ENCODE results near the gene CILP2.

CILP2 gene, protein sequence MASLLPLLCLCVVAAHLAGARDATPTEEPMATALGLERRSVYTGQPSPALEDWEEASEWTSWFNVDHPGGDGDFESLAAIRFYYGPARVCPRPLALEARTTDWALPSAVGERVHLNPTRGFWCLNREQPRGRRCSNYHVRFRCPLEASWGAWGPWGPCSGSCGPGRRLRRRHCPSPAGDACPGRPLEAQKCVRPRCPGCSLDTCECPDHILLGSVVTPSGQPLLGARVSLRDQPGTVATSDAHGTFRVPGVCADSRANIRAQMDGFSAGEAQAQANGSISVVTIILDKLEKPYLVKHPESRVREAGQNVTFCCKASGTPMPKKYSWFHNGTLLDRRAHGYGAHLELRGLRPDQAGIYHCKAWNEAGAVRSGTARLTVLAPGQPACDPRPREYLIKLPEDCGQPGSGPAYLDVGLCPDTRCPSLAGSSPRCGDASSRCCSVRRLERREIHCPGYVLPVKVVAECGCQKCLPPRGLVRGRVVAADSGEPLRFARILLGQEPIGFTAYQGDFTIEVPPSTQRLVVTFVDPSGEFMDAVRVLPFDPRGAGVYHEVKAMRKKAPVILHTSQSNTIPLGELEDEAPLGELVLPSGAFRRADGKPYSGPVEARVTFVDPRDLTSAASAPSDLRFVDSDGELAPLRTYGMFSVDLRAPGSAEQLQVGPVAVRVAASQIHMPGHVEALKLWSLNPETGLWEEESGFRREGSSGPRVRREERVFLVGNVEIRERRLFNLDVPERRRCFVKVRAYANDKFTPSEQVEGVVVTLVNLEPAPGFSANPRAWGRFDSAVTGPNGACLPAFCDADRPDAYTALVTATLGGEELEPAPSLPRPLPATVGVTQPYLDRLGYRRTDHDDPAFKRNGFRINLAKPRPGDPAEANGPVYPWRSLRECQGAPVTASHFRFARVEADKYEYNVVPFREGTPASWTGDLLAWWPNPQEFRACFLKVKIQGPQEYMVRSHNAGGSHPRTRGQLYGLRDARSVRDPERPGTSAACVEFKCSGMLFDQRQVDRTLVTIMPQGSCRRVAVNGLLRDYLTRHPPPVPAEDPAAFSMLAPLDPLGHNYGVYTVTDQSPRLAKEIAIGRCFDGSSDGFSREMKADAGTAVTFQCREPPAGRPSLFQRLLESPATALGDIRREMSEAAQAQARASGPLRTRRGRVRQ

DNA sequence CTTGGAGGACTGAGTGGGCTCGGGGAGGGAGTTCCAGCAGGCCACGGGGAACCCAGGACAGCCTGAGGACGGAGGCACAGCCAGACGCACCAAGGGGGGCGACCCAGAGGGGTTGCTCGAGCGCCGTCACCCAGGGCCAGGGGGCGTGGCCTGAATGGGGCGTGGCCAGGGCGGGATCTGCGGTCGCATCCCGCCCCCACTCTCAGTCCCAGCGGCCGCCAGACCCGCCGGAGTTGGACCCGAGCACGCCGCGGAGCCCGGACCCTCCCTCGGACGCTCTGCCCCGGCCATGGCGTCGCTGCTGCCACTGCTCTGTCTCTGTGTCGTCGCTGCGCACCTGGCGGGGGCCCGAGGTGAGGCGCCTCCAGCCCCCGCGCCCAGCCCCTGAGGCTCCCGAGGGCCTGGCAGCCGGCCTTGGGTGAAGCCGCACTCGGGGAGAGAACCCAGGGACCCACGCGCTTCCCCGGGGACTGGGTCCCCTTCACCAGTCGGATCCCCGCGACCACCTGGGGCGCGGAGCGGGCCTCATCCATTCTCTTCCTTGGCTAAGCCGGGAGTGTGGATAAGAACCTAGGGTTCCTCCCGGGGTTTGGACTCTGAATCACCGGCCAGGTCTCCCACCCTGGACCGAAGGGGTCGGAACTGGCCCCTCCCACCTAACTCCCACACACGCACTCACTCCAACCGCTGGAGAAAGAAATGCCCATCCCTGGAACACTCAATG is at the start of gene CILP2:
Gene CILP2, plus strand, starts transcription at position 205 of the 724 bp plus-strand sequence. Its CDS starts 85 bp downstream, at position 290.
- DNase-seq (ENCODE audit: low read depth in 2 of 2) = peak; percentile 26 to 29

DNA sequence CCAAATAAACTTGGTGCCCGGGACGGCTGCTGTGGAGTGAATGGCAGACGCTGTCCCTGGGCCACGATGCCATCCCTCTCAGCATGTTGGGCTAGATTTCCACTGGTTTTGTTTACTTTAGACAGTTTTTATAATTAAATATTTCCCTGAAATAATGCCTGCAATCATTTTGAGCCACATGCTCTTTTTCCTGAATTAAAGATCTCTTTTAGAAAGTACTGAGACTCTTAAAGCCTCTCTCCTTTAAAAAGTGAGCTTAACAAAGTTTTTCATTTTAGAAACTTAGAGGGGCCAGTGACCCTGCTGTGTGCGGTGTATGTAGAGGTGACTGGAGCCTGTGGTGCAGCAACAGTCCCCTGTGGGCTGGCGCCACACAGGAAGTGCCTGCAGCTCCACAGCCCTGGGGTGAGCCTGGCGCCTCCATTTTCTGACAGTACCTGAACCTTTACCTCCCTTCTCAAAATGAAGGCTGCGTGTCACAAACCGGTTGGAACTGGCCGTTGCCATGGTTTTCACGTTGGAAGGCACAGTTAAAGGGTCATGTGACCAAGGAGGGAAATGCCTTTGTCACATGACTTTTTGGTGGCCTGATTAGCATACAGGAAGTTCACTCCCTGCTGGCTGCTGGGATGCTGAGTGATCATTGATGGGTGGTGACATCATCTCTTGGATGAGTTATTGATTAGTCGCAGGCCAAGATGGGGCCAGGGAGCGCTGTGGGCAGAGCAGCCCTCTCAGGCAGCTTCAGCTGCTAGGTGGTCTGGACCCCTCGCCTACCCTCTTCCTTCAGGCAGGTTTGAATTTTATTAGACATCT is 49.0 kb upstream of the CILP2 start:
- DNase-seq (ENCODE audit: low read depth in 2 of 2) = peak; percentile 78 to 80

DNA sequence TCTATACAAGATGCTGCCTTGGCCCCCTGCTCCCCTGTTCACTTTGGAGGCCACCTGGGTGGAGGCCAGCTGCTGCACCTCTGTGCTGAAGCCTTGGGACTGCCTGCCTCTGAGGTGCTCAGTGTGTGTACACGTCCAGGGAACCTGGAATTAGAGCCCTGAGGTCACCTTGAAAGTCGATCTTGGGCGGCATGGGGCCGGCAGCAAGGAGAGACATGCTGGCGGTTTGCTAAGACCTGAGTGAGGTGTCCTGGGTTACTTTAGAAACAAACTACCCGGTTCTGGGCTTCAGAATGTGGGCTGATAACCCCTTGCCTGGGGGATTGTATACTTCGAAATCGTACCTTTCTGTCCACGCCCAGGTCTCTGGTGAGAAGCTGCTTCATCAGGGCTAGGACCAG is 48.3 kb upstream of the CILP2 start:
- DNase-seq (ENCODE audit: low read depth in 2 of 2) = no peak

DNA sequence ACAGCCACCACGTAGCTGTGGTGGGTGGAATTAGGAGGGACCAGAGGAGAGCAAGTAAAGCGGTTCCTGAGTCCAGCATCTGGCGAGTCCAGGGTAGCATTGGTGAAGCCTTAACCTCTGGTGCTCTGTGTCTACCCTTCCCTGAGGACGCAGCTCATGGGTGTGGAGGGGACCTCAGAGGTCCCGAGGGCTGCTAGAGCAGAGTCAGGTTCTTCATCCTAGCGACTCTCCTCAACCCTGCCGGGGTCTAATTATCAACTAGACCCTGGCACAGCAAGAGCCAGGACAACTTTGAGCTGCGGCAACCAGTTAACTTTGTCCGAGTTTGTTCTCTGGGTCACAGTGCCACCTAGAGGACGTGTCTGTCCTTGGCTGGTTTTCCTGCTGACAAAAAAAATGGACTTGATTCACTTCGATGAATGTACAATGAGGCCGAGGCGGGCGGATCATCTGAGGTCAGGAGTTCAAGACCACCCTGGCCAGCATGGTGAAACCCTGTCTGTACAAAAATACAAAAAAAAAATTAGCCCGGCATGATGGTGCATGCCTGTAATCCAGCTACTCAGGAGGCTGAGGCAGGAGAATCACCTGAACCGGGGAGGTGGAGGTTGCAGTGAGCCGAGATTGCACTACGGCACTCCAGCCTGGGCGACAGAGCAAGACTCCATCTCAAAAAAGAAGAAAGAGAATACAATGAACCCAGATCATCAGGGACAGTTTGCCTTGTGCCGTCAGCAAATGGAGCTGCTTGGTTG is 47.7 kb upstream of the CILP2 start:
- DNase-seq (ENCODE audit: low read depth in 2 of 2) = peak; percentile 72 to 73

DNA sequence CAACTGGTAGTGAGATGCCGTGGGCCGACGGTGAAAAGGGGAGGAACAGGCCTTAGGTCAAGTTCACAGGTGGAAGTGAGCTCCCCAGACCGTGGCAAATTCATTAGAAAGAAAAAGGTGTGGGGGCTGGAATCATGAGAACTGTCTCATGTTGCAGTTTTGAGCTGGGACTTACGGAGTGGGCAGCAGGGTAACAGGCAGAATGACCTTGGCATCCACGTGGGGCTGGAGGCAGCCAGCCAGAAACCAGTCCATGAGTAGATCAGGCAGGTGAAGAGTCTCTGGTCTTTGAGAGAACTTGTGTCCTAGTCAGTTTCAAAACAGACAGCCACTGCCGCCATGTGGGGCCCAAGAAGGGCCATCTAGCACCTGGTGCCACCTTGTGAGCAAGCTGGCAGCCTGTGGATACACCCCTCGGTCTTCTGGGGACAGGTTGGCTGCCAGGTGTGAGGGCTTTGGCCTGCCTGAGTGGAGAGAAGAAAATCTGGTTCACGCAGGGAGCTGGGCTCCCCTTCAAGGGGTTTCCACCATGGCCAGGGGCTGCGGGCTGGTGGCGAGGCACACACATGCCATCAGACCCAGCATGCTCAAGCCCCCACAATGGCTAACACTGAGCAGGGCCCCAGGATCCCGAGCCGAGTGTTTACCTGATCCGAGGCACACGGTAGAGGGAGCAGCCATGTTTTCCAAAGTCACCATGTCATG is 46.6 kb upstream of the CILP2 start:
- DNase-seq (ENCODE audit: low read depth in 2 of 2) = no peak

DNA sequence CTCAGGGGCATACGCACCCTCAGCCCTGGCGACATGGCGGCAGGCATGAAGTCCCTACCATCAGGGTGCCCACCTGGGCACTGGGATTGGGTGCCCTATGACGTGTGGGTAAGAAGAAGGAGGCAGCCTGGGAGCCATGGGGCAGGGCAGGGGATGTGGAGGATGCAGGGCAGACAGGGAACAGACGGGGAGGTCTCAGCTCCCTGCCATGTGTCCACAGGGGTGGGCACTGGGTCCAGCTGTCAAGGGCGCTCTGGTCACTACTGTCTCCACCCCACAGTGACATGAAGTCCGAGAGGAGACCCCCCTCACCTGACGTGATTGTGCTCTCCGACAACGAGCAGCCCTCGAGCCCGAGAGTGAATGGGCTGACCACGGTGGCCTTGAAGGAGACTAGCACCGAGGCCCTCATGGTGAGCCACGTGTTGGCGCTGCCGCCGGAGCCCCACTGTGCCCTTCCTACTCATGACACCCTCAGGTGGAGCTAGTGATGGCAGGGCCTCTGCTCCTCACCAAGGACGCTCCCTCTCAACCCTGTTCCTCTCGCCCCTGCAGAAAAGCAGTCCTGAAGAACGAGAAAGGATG is 45.9 kb upstream of the CILP2 start:
- DNase-seq (ENCODE audit: low read depth in 2 of 2) = no peak

DNA sequence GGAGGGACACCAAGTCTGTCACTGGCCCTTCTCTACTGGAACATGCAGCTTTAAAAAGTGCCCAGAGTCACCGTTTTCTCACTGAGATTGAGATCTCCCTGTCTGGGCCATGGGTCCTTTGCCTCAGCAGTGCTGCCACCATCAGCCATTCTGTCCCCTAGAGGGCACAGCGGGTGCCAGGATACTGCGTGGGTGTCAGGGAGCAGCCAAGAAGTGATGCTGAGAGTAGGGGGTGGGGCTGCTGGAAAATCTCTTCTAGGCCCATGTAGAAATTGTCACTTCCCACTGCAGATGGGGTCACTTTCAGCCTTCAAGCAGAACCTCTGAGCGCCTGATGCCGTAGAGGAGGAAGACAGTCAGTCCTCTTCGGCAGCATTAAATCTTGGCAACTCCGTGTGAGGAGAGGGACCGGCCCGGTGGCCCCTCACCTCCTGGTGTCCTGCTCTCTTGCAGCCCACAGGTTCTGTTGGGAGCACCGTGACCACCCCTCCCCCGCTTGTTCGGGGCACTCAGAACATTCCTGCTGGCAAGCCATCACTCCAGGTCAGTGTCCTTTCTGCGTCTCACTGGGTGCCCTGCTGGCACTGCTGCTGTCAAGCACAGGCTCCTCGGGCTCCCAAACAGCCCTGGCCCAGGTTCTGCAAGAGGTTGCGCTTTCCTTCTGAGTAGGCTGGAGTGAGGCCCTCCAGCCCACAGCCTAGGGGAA is 44.1 kb upstream of the CILP2 start:
- no peak for DNase-seq (ENCODE audit: low read depth in 2 of 2)

DNA sequence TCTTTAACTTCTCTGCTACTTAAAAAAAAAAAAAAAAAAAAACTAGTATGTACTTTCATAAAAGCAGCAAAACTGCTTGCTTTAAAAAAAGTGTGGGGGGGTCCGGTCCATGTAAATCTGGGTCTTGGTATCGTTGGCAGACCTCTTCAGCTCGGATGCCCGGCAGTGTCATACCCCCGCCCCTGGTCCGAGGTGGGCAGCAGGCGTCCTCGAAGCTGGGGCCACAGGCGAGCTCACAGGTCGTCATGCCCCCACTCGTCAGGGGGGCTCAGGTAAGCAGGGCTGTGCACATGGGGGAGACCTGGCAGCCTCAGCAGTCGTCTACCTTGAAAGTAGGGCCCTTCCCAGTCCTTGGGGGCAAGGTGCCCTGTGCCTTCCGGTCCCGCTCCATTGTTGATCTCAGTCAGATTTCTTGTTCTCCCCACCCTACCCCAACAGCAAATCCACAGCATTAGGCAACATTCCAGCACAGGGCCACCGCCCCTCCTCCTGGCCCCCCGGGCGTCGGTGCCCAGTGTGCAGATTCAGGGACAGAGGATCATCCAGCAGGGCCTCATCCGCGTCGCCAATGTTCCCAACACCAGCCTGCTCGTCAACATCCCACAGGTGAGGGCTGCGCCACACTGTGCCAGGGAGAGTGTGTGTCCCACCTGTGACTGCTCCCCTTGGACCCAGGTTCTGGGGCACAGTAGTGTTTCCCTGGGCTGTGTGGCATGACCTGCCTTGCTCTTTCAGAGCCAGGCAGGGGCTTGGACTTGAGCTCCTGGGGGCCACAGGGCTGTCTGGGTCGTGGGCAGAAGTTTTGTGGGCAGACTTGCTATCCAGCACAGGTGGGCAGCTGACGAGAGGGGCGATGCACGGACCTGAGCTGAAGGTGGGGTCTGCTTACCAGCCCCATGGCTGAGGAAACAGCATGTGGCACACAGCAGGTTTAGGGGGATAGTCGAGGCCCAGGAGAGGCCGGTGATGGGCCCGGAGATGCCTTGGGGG is 42.2 kb upstream of the CILP2 start:
- DNase-seq (ENCODE audit: low read depth in 2 of 2) = no peak

DNA sequence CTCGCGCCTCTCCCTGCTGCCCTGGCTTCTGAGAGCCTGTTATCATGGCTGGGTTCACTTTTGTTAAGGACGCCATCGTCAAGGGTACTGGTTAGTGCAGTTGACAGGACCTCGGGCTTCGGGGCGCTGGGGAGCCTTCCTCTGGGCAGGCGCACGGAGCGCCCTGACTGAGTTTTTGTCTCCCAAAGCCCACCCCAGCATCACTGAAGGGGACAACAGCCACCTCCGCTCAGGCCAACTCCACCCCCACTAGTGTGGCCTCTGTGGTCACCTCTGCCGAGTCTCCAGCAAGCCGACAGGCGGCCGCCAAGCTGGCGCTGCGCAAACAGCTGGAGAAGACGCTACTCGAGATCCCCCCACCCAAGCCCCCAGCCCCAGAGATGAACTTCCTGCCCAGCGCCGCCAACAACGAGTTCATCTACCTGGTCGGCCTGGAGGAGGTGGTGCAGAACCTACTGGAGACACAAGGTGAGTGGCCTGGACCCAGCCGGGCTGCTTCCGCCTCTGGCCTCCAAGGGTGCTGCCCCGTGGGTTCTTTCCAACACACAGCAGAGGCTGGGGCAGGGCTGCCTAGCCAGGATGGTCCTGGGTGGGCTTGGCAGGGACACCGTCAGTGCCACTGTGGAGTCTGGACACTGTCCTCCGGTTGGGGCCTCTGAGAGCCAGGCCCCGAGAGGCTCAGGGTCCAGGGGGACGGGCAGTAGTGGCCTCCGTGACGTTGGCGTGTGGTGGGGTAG is 39.6 kb upstream of the CILP2 start:
- no peak for DNase-seq (ENCODE audit: low read depth in 2 of 2)

DNA sequence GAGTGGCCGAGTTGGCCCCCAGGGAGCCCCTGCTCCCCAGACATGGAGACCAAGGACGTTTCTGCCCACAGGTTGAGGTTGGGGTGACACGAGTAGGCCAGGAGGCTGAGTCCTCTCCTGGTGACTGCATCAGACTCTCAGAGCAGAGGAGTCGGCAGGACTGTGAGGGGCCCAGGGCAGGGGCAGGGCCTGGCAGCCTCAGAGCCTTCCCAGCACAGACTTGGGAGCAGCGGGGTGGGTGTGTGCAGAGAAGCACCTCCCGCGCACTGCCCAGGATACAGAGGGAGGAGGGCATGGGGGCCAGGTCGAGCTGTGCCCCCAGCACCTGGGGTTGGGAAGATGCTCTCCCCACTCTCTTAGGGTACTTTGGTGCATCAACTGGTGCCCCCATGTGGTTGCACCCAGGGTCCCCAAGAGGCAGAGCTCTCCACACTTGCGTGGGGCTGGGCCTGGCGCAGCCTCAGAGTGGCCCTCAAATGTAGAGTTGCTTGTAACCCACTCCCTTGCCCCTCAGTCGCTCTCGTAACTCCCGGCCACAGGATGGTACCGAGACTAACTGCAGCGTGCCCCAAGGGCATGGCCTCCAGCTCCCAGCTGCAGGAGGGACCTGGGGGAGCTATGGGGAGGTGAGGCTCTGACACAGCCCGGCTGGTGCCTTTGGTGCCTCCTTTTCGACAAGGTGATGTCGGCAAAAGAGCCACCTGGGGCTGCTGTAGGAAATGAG is 38.6 kb upstream of the CILP2 start:
- DNase-seq (ENCODE audit: low read depth in 2 of 2) = no peak

DNA sequence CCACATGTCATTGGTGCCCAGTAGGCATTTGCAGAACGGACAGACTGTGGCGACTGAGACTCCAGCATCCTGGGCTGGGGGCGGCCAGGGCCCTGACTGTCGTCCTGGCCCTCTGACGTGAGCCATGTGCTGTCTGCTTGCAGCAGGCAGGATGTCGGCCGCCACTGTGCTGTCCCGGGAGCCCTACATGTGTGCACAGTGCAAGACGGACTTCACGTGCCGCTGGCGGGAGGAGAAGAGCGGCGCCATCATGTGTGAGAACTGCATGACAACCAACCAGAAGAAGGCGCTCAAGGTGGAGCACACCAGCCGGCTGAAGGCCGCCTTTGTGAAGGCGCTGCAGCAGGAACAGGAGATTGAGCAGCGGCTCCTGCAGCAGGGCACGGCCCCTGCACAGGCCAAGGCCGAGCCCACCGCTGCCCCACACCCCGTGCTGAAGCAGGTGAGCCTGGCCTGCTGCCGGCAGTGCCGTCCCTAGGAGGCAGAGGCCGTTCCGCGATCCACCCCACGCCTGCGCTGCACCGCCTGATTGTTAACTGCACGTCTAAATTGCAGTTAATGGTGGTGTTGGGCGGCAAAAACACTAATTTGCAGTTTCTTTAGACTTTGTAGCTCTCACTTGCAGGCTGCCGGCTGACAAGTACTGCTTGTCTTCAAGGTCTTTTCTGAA is 37.0 kb upstream of the CILP2 start:
- DNase-seq (ENCODE audit: low read depth in 2 of 2) = no peak

DNA sequence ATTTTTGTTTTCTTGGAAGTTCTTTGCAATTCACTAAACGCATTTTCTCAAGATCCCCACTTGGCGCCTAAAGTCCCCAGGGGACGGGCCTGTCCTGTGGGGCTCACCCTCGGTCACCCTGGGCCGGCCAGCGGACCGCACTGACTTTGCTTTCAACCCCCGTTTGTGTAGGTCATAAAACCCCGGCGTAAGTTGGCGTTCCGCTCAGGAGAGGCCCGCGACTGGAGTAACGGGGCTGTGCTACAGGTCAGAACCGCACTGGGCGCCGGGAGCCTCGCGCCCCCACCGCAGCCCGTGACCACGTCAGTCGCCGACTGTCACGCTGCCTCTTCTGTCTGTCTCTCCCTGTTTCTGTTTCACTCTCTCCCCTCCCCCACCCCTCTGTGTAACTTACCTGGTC is 36.3 kb upstream of the CILP2 start:
- DNase-seq (ENCODE audit: low read depth in 2 of 2) = no peak

DNA sequence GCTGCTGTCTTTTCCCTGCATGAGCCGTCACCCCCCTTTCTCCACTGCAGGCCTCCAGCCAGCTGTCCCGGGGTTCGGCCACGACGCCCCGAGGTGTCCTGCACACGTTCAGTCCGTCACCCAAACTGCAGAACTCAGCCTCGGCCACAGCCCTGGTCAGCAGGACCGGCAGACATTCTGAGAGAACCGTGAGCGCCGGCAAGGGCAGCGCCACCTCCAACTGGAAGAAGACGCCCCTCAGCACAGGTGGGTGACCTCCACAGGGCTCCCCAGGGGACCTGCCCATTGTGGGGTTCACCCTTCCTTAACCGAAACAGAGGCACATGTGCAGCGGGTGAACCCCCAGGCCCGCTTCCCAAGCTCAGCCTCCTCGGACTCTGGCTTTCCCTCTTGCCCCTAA is 35.8 kb upstream of the CILP2 start:
- no peak for DNase-seq (ENCODE audit: low read depth in 2 of 2)

DNA sequence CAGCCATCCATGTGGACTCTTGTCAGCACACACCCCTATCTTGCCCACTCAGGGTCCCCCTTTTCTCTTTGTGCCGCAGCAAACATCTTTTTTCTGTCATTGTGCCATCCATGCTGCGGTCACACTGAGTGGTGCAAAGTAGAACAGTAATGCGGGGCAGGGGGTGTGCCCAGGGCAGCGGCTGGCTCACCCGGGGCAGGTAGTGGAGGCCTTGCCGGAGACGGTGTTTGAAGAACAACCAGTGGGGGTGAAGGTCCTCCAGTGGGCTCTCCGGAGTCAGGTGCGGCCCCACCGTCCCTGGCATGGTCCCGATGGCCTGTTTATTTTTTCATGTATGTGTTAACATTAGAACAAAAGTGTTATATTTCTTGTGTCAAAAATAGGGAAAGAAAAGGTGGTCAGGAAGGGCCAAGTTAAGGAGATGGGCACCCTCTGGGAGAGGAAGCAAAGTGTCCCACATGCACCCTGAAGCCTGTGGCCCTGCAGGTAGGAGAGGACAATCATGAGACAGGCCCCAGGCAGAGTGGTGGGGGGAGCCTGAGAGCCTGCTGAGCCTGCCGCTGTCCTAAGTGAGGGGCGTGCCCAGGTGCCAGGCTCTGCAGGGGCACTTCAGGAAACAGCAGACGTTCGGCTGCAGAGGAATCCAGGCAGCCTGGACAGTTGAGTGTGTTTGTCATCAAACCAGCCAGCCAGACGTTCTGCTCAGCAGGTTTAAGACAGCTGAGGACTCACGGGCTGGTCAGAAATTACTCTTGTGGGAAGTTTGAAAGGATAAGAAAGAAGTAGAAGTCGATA is 35.1 kb upstream of the CILP2 start:
- DNase-seq (ENCODE audit: low read depth in 2 of 2) = no peak

All from stimulated activated CD4-positive, alpha-beta T cell treated with anti-CD3 and anti-CD28 coated beads, Interleukin-4, amount 100 ng/mL, for 48 hours (primary cell).